Liver (tissue), 9 donors: Measurements from ENCODE around the gene CABP5. TPM values are rescaled to one million over a fixed set of nuclear protein-coding genes. Genes with fewer than 3 reads are reported as not detected.

ENCODE experiments used
- DNase-seq: peaks from one replicate; pipeline ENCODE4 v3.0.0-alpha.2; 2017; ENCODE audit warnings: low spot score
- H3K27ac ChIP-seq, 2 donors: one replicate each; pipeline ENCODE4 v1.7.0; 2013; ENCODE audit warnings: inconsistent platforms in 2 of 2, low read length in 2 of 2, control low read depth in 1 of 2, low read depth in 1 of 2, mild to moderate bottlenecking in 1 of 2
- H3K27me3 ChIP-seq, 4 donors: one replicate each; pipeline versions ENCODE4 v1.6.1 to v1.7.0; 2013; ENCODE audit warnings: low read length in 3 of 4, inconsistent platforms in 1 of 4, mild to moderate bottlenecking in 1 of 4, moderate library complexity in 1 of 4; ENCODE audit not compliant: control insufficient read depth in 4 of 4, insufficient read depth in 4 of 4
- H3K36me3 ChIP-seq, 4 donors: one replicate each; pipeline versions ENCODE4 v1.6.1 to v1.7.0; 2013; ENCODE audit warnings: low read length in 3 of 4, mild to moderate bottlenecking in 3 of 4, low read depth in 1 of 4, moderate library complexity in 1 of 4; ENCODE audit not compliant: control insufficient read depth in 4 of 4, insufficient read depth in 3 of 4
- H3K4me1 ChIP-seq, 4 donors: one replicate each; pipeline versions ENCODE4 v1.6.1 to v1.7.0; 2013; ENCODE audit warnings: low read length in 3 of 4, mild to moderate bottlenecking in 3 of 4, moderate library complexity in 1 of 4; ENCODE audit not compliant: control insufficient read depth in 4 of 4, insufficient read depth in 4 of 4
- H3K4me3 ChIP-seq, 3 donors: one replicate each; pipeline versions ENCODE4 v1.6.1 to v1.7.0; 2013; ENCODE audit warnings: low read length in 3 of 3, control low read depth in 1 of 3, low read depth in 1 of 3, mild to moderate bottlenecking in 1 of 3
- H3K9ac ChIP-seq, 2 donors: one replicate each; pipeline ENCODE4 v1.7.0; 2013; ENCODE audit warnings: low read length in 2 of 2, mild to moderate bottlenecking in 2 of 2, moderate library complexity in 2 of 2, control low read depth in 1 of 2, low read depth in 1 of 2
- H3K9me3 ChIP-seq, 4 donors: one replicate each; pipeline versions ENCODE4 v1.6.1 to v1.7.0; 2013; ENCODE audit warnings: low read length in 3 of 4; ENCODE audit not compliant: control insufficient read depth in 4 of 4
- EGR1 ChIP-seq, 2 donors: IDR thresholded peaks; 2 replicates each; pipeline ENCODE4 v1.6.1; 2016 to 2018; ENCODE audit warnings: antibody characterized with exemption in 2 of 2, low read depth in 2 of 2
- FOXA1 ChIP-seq: IDR thresholded peaks from 2 replicates; pipeline ENCODE4 v1.6.1; 2016; ENCODE audit warnings: antibody characterized with exemption
- FOXA2 ChIP-seq: IDR thresholded peaks from 2 replicates; pipeline ENCODE4 v1.6.1; 2016; ENCODE audit warnings: antibody characterized with exemption
- GABPA ChIP-seq, 2 donors: IDR thresholded peaks in 1 of 2; conservative IDR thresholded peaks in 1 of 2; 2 replicates each; pipeline ENCODE4 v1.6.1; 2016; ENCODE audit warnings: antibody characterized with exemption in 2 of 2, mild to moderate bottlenecking in 1 of 2, moderate library complexity in 1 of 2
- HNF4A ChIP-seq, 2 donors: conservative IDR thresholded peaks; 2 replicates each; pipeline ENCODE4 v1.6.1; 2016; ENCODE audit warnings: antibody characterized with exemption in 2 of 2, mild to moderate bottlenecking in 2 of 2
- HNF4G ChIP-seq: IDR thresholded peaks from 2 replicates; pipeline ENCODE4 v1.6.1; 2016; ENCODE audit warnings: antibody characterized with exemption
- JUND ChIP-seq, 2 donors: IDR thresholded peaks; 2 replicates each; pipeline ENCODE4 v1.6.1; 2016; ENCODE audit warnings: antibody characterized with exemption in 2 of 2
- MAX ChIP-seq: IDR thresholded peaks from 2 replicates; pipeline ENCODE4 v1.6.1; 2016; ENCODE audit warnings: antibody characterized with exemption
- RAD21 ChIP-seq, 2 donors: IDR thresholded peaks; 2 replicates each; pipeline ENCODE4 v1.6.1; 2016; ENCODE audit warnings: antibody characterized with exemption in 2 of 2, mild to moderate bottlenecking in 2 of 2
- REST ChIP-seq: IDR thresholded peaks from 2 replicates; pipeline ENCODE4 v1.6.1; 2016; ENCODE audit warnings: antibody characterized with exemption, mild to moderate bottlenecking
- RXRA ChIP-seq, 2 donors: IDR thresholded peaks; 2 replicates each; pipeline ENCODE4 v1.6.1; 2017 to 2018; ENCODE audit warnings: antibody characterized with exemption in 2 of 2, mild to moderate bottlenecking in 1 of 2
- SP1 ChIP-seq: IDR thresholded peaks from 2 replicates; pipeline ENCODE4 v1.6.1; 2018; ENCODE audit warnings: antibody characterized with exemption, mild to moderate bottlenecking
- TAF1 ChIP-seq: conservative IDR thresholded peaks from 2 replicates; pipeline ENCODE4 v1.6.1; 2016; ENCODE audit warnings: antibody characterized with exemption, mild to moderate bottlenecking
- YY1 ChIP-seq: IDR thresholded peaks from 2 replicates; pipeline ENCODE4 v1.6.1; 2016; ENCODE audit warnings: antibody characterized with exemption, mild to moderate bottlenecking
- ZBTB33 ChIP-seq: IDR thresholded peaks from 2 replicates; pipeline ENCODE4 v1.6.1; 2016; ENCODE audit warnings: antibody characterized with exemption
- WGBS: extraction: QIAGEN DNeasy Blood & Tissue Kit; methylation state at CpG from one replicate; pipeline ENCODE4 v1.1.7; 2013; 5-methylcytosine and 5-hydroxymethylcytosine counted together
- polyA plus RNA-seq, 2 donors: library from polyadenylated mRNA; stranded (reverse) in 1 of 2; unstranded in 1 of 2; fragments of 200-250 nt in 1 of 2; fragments of >200 nt in 1 of 2; fragmentation: Nextera tagmentation in 1 of 2; extraction: Ambion mirVana in 1 of 2; gene quantifications; one replicate each; pipeline versions ENCODE4 v1.2.1 to v1.2.3, GENCODE V29; 2013 to 2015
- total RNA-seq, 2 donors: library from RNA; depleted of rRNA; stranded (reverse); fragments of >200 nt; gene quantifications; one replicate each; pipeline ENCODE4 v1.2.3, GENCODE V29; 2014
- TF ChIP-seq, protein P1 (sequence below): fragments of 150-350 bp; IDR thresholded peaks from 2 replicates; pipeline ENCODE4 v1.5.1; 2017; ENCODE audit warnings: improper control_type of control experiment, low read depth, low read length; ENCODE audit not compliant: missing input control
- donor health status: healthy.
- donor health status: healthy.
- donor health status: healthy.
- donor health status: healthy.
- donor health status: healthy.

Gene CABP5
- total and polyA plus RNA-seq, 4 donors, result not detected

DNA sequence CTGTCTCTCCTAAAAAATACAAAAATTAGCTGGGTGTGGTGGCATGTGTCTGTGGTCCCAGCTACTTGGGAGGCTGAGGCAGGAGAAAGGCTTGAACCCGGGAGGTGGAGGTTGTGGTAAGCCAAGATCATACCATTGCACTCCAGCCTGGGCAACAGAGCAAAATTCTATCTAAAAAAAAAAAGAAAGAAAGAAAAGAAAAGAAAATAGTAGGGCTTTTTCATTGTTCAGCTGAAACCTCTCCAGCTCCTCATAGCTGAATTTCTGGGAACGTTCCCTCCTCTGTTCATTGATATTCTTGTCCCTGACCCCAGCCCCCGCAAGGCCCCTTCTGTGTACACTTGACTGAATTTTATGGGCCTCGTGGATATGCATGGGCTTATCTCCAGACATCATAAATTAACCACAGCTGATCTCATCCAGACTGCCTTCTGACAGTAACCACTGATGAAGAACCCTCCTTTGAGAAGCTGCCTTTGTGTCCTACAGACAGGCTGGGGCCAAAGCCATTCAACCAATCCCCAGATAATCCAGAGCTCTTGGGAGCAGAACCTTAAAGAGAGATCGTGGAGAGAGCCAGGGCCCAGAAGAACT is 49.6 kb downstream of the CABP5 start, which contains the start of gene ELSPBP1:
ELSPBP1 (plus strand) TSS at position 424 of the 594 bp plus-strand sequence. CDS start 14,036 bp downstream, outside the sequence.
- H3K4me1 ChIP-seq, result no peaks in the 10 kb centered on the region
- no peak within 1 kb of the TSS for H3K9ac ChIP-seq
- H3K9me3 ChIP-seq, result no peaks in the 10 kb centered on the region
- no peak for TF ChIP-seq RXRA (IDR thresholded peaks at IDR 0.05)
- no peak for TF ChIP-seq ZBTB33
- TF ChIP-seq REST, result no peak
- no peak for TF ChIP-seq YY1
- TF ChIP-seq FOXA2, result no peak
- TF ChIP-seq FOXA1, result no peak
- no peak for TF ChIP-seq SP1
- TF ChIP-seq HNF4G, result no peak
- TF ChIP-seq, protein P1, sequence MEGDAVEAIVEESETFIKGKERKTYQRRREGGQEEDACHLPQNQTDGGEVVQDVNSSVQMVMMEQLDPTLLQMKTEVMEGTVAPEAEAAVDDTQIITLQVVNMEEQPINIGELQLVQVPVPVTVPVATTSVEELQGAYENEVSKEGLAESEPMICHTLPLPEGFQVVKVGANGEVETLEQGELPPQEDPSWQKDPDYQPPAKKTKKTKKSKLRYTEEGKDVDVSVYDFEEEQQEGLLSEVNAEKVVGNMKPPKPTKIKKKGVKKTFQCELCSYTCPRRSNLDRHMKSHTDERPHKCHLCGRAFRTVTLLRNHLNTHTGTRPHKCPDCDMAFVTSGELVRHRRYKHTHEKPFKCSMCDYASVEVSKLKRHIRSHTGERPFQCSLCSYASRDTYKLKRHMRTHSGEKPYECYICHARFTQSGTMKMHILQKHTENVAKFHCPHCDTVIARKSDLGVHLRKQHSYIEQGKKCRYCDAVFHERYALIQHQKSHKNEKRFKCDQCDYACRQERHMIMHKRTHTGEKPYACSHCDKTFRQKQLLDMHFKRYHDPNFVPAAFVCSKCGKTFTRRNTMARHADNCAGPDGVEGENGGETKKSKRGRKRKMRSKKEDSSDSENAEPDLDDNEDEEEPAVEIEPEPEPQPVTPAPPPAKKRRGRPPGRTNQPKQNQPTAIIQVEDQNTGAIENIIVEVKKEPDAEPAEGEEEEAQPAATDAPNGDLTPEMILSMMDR, result no peak
- no peak for TF ChIP-seq EGR1 (IDR thresholded peaks at IDR 0.05; ENCODE audit: low read depth in 2 of 2)
- TF ChIP-seq MAX, result no peak
- TF ChIP-seq HNF4A (conservative IDR thresholded peaks at IDR 0.05), result no peak
- no peak for TF ChIP-seq GABPA (IDR thresholded peaks at IDR 0.05 in 1 of 2, conservative IDR thresholded peaks at IDR 0.05 in 1 of 2)
- no peak for TF ChIP-seq JUND (IDR thresholded peaks at IDR 0.05)
- WGBS, result 58% methylated on average over 5 of the region's 5 CpGs
- no peaks in the 10 kb centered on the region for H3K36me3 ChIP-seq
- H3K27me3 ChIP-seq, result peaks cover 0 to 5% (median 0%) of the 10 kb centered on the region in 4 donors
- DNase-seq, result no peak
- H3K4me3 ChIP-seq, result no peak within 1 kb of the TSS
- no peak within 1 kb of the TSS for H3K27ac ChIP-seq

DNA sequence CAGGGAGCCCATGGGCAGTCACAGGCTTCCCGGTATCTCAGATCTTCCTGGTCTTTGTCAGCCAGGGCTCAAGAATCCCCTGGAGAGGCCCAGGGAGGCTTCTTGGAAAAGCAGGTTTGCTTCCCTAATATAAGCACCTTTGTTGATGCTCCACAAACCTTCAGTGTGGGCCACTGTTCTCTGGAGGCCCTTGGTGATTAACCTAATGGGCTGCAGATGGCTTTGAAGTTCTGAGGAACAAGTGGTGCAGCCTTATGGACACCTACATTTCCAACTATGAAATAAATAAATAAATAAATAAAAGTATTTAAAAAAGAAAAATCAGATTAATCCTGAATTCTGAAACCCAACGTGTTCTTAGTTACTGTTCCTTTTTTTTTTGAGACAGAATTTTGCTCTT is 51.8 kb downstream of the CABP5 start, which contains the start of gene BSPH1:
BSPH1 (minus strand) TSS at position 101 of the 400 bp plus-strand sequence; CDS start at position 12, 89 bp downstream.
- H3K9ac ChIP-seq, result no peak within 1 kb of the TSS
- WGBS, result 55% methylated on average over 2 of the region's 2 CpGs

More for the DNA sequence above, 51.8 kb downstream of the CABP5 start, which contains the start of gene BSPH1:
- H3K9me3 ChIP-seq, result no peaks in the 10 kb centered on the region
- H3K36me3 ChIP-seq, result no peaks in the 10 kb centered on the region
- H3K27me3 ChIP-seq, result peaks cover 0 to 5% (median 0%) of the 10 kb centered on the region in 4 donors
- no peak for TF ChIP-seq MAX
- no peak for TF ChIP-seq HNF4G
- TF ChIP-seq EGR1 (IDR thresholded peaks at IDR 0.05; ENCODE audit: low read depth in 2 of 2), result no peak
- TF ChIP-seq YY1, result no peak
- no peak for TF ChIP-seq RXRA (IDR thresholded peaks at IDR 0.05)
- TF ChIP-seq FOXA1, result no peak
- no peak for TF ChIP-seq JUND (IDR thresholded peaks at IDR 0.05)
- no peak for TF ChIP-seq RAD21 (IDR thresholded peaks at IDR 0.05)
- TF ChIP-seq ZBTB33, result no peak
- TF ChIP-seq TAF1, result no peak
- TF ChIP-seq, protein P1, result no peak
- no peak within 1 kb of the TSS for H3K4me3 ChIP-seq
- H3K27ac ChIP-seq, result no peak within 1 kb of the TSS
- no peaks in the 10 kb centered on the region for H3K4me1 ChIP-seq
- DNase-seq, result no peak
